ENCODE data around the gene CDC7.

CDC7 gene

GRCh38 chr1:91501971-91502671 is 1.5 kb downstream of the CDC7 start:
- DNase-seq (ENCODE audit: extremely low read depth, low read depth): no peak
- no peak for TF ChIP-seq CTCF (IDR thresholded peaks at IDR 0.05; ENCODE audit: low read depth, low read length, missing control alignments)
- H3K4me3 ChIP-seq (replicated peaks; ENCODE audit: low read depth, low read length): peak overlapping the region; percentile 68

- no peak for TF ChIP-seq CTCF (IDR thresholded peaks at IDR 0.05; ENCODE audit: low read depth, low read length, missing control alignments)
- peak overlapping the region; percentile 68 for H3K4me3 ChIP-seq (replicated peaks; ENCODE audit: low read depth, low read length)
- DNase-seq (ENCODE audit: extremely low read depth, low read depth): no peak
These were observed 2.1 kb downstream of the CDC7 start for GRCh38 chr1:91502672-91503184.

GRCh38 chr1:91503332-91503900 is 2.8 kb downstream of the CDC7 start:
- H3K4me3 ChIP-seq (replicated peaks; ENCODE audit: low read depth, low read length): no peak overlapping the region; the same call in 1 of the 2 replicates
- no peak for DNase-seq (ENCODE audit: extremely low read depth, low read depth)
- TF ChIP-seq CTCF (IDR thresholded peaks at IDR 0.05; ENCODE audit: low read depth, low read length, missing control alignments): no peak

- no peak overlapping the region for H3K4me3 ChIP-seq (replicated peaks; ENCODE audit: low read depth, low read length)
- no peak for TF ChIP-seq CTCF (IDR thresholded peaks at IDR 0.05; ENCODE audit: low read depth, low read length, missing control alignments)
- no peak for DNase-seq (ENCODE audit: extremely low read depth, low read depth)
These were observed 3.4 kb downstream of the CDC7 start for GRCh38 chr1:91503975-91504530.

GRCh38 chr1:91505086-91505485 is 4.4 kb downstream of the CDC7 start:
- no peak overlapping the region for H3K4me3 ChIP-seq (replicated peaks; ENCODE audit: low read depth, low read length)
- no peak for TF ChIP-seq CTCF (IDR thresholded peaks at IDR 0.05; ENCODE audit: low read depth, low read length, missing control alignments)
- DNase-seq (ENCODE audit: extremely low read depth, low read depth): no peak

- H3K4me3 ChIP-seq (replicated peaks; ENCODE audit: low read depth, low read length): no peak overlapping the region
- no peak for TF ChIP-seq CTCF (IDR thresholded peaks at IDR 0.05; ENCODE audit: low read depth, low read length, missing control alignments)
- no peak for DNase-seq (ENCODE audit: extremely low read depth, low read depth)
These were observed 5.4 kb downstream of the CDC7 start for GRCh38 chr1:91506071-91506470.

All from HFF-Myc (cell line).